H9 (cell line): ENCODE data around the gene PPARD. TPM values are rescaled to one million over a fixed set of nuclear protein-coding genes. Genes with fewer than 3 reads are reported as not detected.

Source experiments
- DNase-seq: peaks from one replicate; pipeline ENCODE4 v3.0.0-alpha.2; 2017
- H2AFZ ChIP-seq: one replicate; pipeline ENCODE4 v1.6.1; 2013; ENCODE audit warnings: mild to moderate bottlenecking, low read length, control low read depth, moderate library complexity
- H2AK5ac ChIP-seq: 2 replicates; pipeline ENCODE4 v1.6.1; 2013; ENCODE audit warnings: low read length, control low read depth, mixed read lengths; ENCODE audit not compliant: insufficient read length
- H2BK120ac ChIP-seq: one replicate; pipeline ENCODE4 v1.6.1; 2013; ENCODE audit warnings: low read depth, mild to moderate bottlenecking, low read length, control low read depth, inconsistent platforms; ENCODE audit not compliant: poor library complexity, severe bottlenecking
- H2BK12ac ChIP-seq: 2 replicates; pipeline ENCODE4 v1.6.1; 2013; ENCODE audit warnings: low read length, control low read depth, mixed read lengths, low read depth; ENCODE audit not compliant: insufficient read length
- H2BK15ac ChIP-seq: 2 replicates; pipeline ENCODE4 v1.6.1; 2013; ENCODE audit warnings: low read depth, low read length, control low read depth
- H2BK20ac ChIP-seq: one replicate; pipeline ENCODE4 v1.6.1; 2013; ENCODE audit warnings: low read depth, mild to moderate bottlenecking, low read length, control low read depth, inconsistent platforms; ENCODE audit not compliant: poor library complexity, severe bottlenecking
- H2BK5ac ChIP-seq: 2 replicates; pipeline ENCODE4 v1.6.1; 2013; ENCODE audit warnings: low read length, control low read depth, mixed read lengths; ENCODE audit not compliant: insufficient read length
- H3K14ac ChIP-seq: 2 replicates; pipeline ENCODE4 v1.6.1; 2013; ENCODE audit warnings: low read length, control low read depth; ENCODE audit not compliant: insufficient read depth
- H3K18ac ChIP-seq: 2 replicates; pipeline ENCODE4 v1.6.1; 2013; ENCODE audit warnings: low read depth, mild to moderate bottlenecking, mixed read lengths, low read length, control low read depth; ENCODE audit not compliant: insufficient read length
- H3K23ac ChIP-seq: 2 replicates; pipeline ENCODE4 v1.6.1; 2013; ENCODE audit warnings: low read length, control low read depth, mixed read lengths, low read depth; ENCODE audit not compliant: insufficient read length
- H3K23me2 ChIP-seq: 2 replicates; pipeline ENCODE4 v1.6.1; 2013; ENCODE audit warnings: low read depth, mild to moderate bottlenecking, mixed read lengths, low read length, control low read depth; ENCODE audit not compliant: insufficient read length, poor library complexity, severe bottlenecking
- H3K27ac ChIP-seq: 2 replicates; pipeline ENCODE4 v1.5.1; 2013; ENCODE audit warnings: low read length, control low read depth, mixed read lengths, low read depth; ENCODE audit not compliant: insufficient read length
- H3K27me3 ChIP-seq: 2 replicates; pipeline ENCODE4 v1.6.1; 2013; ENCODE audit warnings: low read length, control low read depth, inconsistent platforms; ENCODE audit not compliant: insufficient read depth
- H3K4ac ChIP-seq: 2 replicates; pipeline ENCODE4 v1.6.1; 2013; ENCODE audit warnings: low read depth, mild to moderate bottlenecking, control low read depth, inconsistent platforms, low read length, moderate library complexity
- H3K4me1 ChIP-seq: 2 replicates; pipeline ENCODE4 v1.6.1; 2013; ENCODE audit warnings: low read length, control low read depth, inconsistent platforms; ENCODE audit not compliant: insufficient read depth
- H3K4me2 ChIP-seq: 2 replicates; pipeline ENCODE4 v1.6.1; 2013; ENCODE audit warnings: low read length, control low read depth, mixed read lengths; ENCODE audit not compliant: insufficient read length, insufficient read depth
- H3K56ac ChIP-seq: 2 replicates; pipeline ENCODE4 v1.6.1; 2013; ENCODE audit warnings: low read depth, mild to moderate bottlenecking, mixed read lengths, low read length, control low read depth; ENCODE audit not compliant: insufficient read length
- H3K79me1 ChIP-seq: 2 replicates; pipeline ENCODE4 v1.6.1; 2013; ENCODE audit warnings: low read depth, mild to moderate bottlenecking, moderate library complexity, low read length, control low read depth, inconsistent platforms; ENCODE audit not compliant: insufficient read depth, poor library complexity, severe bottlenecking
- H3K79me2 ChIP-seq: 2 replicates; pipeline ENCODE4 v1.6.1; 2013; ENCODE audit warnings: low read length, control low read depth, inconsistent platforms; ENCODE audit not compliant: insufficient read depth
- H3K9ac ChIP-seq: 2 replicates; pipeline ENCODE4 v1.6.1; 2013; ENCODE audit warnings: low read length, control low read depth, mixed read lengths; ENCODE audit not compliant: insufficient read length; ENCODE audit errors: extremely low read depth
- H3K9me3 ChIP-seq: one replicate; pipeline ENCODE4 v1.6.1; 2013; ENCODE audit warnings: low read depth, low read length, inconsistent platforms; ENCODE audit not compliant: control insufficient read depth
- H3T11ph ChIP-seq: one replicate; pipeline ENCODE4 v1.6.1; 2013; ENCODE audit warnings: mild to moderate bottlenecking, low read length, control low read depth, inconsistent platforms
- H4K20me1 ChIP-seq: one replicate; pipeline ENCODE4 v1.6.1; 2013; ENCODE audit not compliant: control insufficient read depth, insufficient read length, insufficient read depth
- H4K5ac ChIP-seq: 2 replicates; pipeline ENCODE4 v1.6.1; 2013; ENCODE audit warnings: low read depth, mild to moderate bottlenecking, mixed read lengths, low read length, control low read depth; ENCODE audit not compliant: insufficient read length
- H4K8ac ChIP-seq: replicated peaks from 2 replicates; pipeline ENCODE4 v1.6.1; 2013; ENCODE audit warnings: low read length, control low read depth, mixed read lengths, low read depth; ENCODE audit not compliant: insufficient read length
- H4K91ac ChIP-seq: 2 replicates; pipeline ENCODE4 v1.6.1; 2013; ENCODE audit warnings: low read depth, mild to moderate bottlenecking, moderate library complexity, mixed read lengths, low read length, control low read depth; ENCODE audit not compliant: insufficient read length
- H3K27ac Mint-ChIP-seq, 3 experiments: 2 replicates in 2 of 3; 3 replicates in 1 of 3; pipeline ENCODE4 v1.8.0; 2020 to 2021; ENCODE audit warnings: mixed read lengths in 3 of 3, mild to moderate bottlenecking in 1 of 3, moderate library complexity in 1 of 3
- H3K27me3 Mint-ChIP-seq: 2 replicates; pipeline ENCODE4 v1.8.0; 2021; ENCODE audit warnings: low read depth, mild to moderate bottlenecking, moderate library complexity, mixed read lengths
- H3K36me3 Mint-ChIP-seq, 3 experiments: 2 replicates in 2 of 3; 3 replicates in 1 of 3; pipeline ENCODE4 v1.8.0; 2020 to 2021; ENCODE audit warnings: low read depth in 3 of 3, mixed read lengths in 3 of 3; ENCODE audit not compliant: insufficient read depth in 1 of 3
- H3K4me1 Mint-ChIP-seq, 2 experiments: 2 replicates each; pipeline ENCODE4 v1.8.0; 2020; ENCODE audit warnings: mixed read lengths in 2 of 2
- H3K4me3 Mint-ChIP-seq, 2 experiments: 2 replicates in 1 of 2; 3 replicates in 1 of 2; pipeline ENCODE4 v1.8.0; 2020 to 2021; ENCODE audit warnings: mild to moderate bottlenecking in 2 of 2, mixed read lengths in 2 of 2, moderate library complexity in 1 of 2
- H3K9me3 Mint-ChIP-seq, 2 experiments: 2 replicates in 1 of 2; 3 replicates in 1 of 2; pipeline ENCODE4 v1.8.0; 2020; ENCODE audit warnings: mild to moderate bottlenecking in 2 of 2, mixed read lengths in 2 of 2, moderate library complexity in 1 of 2
- CTCF ChIP-seq: fragments of 200-600 bp; sonication (generic); conservative IDR thresholded peaks from 3 replicates; pipeline ENCODE4 v1.8.0; 2021; ENCODE audit warnings: antibody characterized with exemption, mild to moderate bottlenecking
- WGBS: extraction: QIAGEN DNeasy Blood & Tissue Kit; methylation state at CpG from one replicate; pipeline ENCODE4 v1.1.7; 2013; ENCODE audit warnings: missing lambda C conversion rate, low lambda C conversion rate, mixed read lengths; ENCODE audit not compliant: insufficient read length; ENCODE audit errors: extremely low coverage; 5-methylcytosine and 5-hydroxymethylcytosine counted together
- total RNA-seq: library from RNA; stranded (reverse); gene quantifications from 2 replicates; pipeline ENCODE4 v1.2.1, GENCODE V29; 2021

The PPARD gene
- total RNA-seq, 1 experiment from 2014 or later: 11.7 TPM

GRCh38 chr6:35294308-35294945 is 47.9 kb upstream of the PPARD start:
- H3K9ac ChIP-seq: no peak overlapping the region
- H4K5ac ChIP-seq: no peak overlapping the region
- DNase-seq: peak; percentile 73
- H3K79me2 ChIP-seq: no peaks in the 10 kb centered on the region
- H3K18ac ChIP-seq: no peak overlapping the region
- H4K20me1 ChIP-seq: no peaks in the 10 kb centered on the region
- no peak overlapping the region for H2BK12ac ChIP-seq
- no peaks in the 10 kb centered on the region for H3K79me1 ChIP-seq
- no peak overlapping the region for H4K91ac ChIP-seq
- WGBS: no CpG with 5 or more reads among the region's 10 CpGs
- H3K56ac ChIP-seq: no peak overlapping the region
- H2AK5ac ChIP-seq: no peak overlapping the region
- H3K14ac ChIP-seq: no peak overlapping the region
- Mint-ChIP-seq H3K36me3 (peaks cover 5 to 38% (median 36%) of the 10 kb centered on the region in 3 experiments; a peak in 6 of 7 replicates), H3K27ac (no peak overlapping the region), H3K27me3 (no peaks in the 10 kb centered on the region), H3K4me1 (peaks cover 5 to 8% of the 10 kb centered on the region in 2 experiments; a peak in 3 of 4 replicates), H3K9me3 (no peaks in the 10 kb centered on the region), H3K4me3 (no peak overlapping the region; a peak in 1 of 5 replicates)
- H3K27me3 ChIP-seq: no peaks in the 10 kb centered on the region
- no peak overlapping the region for H3K23ac ChIP-seq
- no peaks in the 10 kb centered on the region for H3K9me3 ChIP-seq
- no peak overlapping the region for H3K4me2 ChIP-seq
- H2BK5ac ChIP-seq: no peak overlapping the region
- H2BK15ac ChIP-seq: no peak overlapping the region
- no peaks in the 10 kb centered on the region for H3K23me2 ChIP-seq
- H2BK120ac ChIP-seq: no peak overlapping the region
- H3T11ph ChIP-seq: no peak overlapping the region
- no peak overlapping the region for H3K4ac ChIP-seq
- peak; percentile 88 for TF ChIP-seq CTCF
- H4K8ac ChIP-seq: no peak overlapping the region
- peaks cover 1% of the 10 kb centered on the region; the same call in 1 of the 2 replicates for H3K4me1 ChIP-seq
- no peak overlapping the region for H3K27ac ChIP-seq
- no peak overlapping the region for H2AFZ ChIP-seq
- no peak overlapping the region for H2BK20ac ChIP-seq
